ENCODE results near the gene FSD2. TPM values are rescaled to one million over a fixed set of nuclear protein-coding genes. Genes with fewer than 3 reads are reported as not detected.

Gene FSD2
- total and polyA plus RNA-seq, 10 donors, result 0.02 to 0.03 (median 0.02) TPM; not detected in 7

DNA sequence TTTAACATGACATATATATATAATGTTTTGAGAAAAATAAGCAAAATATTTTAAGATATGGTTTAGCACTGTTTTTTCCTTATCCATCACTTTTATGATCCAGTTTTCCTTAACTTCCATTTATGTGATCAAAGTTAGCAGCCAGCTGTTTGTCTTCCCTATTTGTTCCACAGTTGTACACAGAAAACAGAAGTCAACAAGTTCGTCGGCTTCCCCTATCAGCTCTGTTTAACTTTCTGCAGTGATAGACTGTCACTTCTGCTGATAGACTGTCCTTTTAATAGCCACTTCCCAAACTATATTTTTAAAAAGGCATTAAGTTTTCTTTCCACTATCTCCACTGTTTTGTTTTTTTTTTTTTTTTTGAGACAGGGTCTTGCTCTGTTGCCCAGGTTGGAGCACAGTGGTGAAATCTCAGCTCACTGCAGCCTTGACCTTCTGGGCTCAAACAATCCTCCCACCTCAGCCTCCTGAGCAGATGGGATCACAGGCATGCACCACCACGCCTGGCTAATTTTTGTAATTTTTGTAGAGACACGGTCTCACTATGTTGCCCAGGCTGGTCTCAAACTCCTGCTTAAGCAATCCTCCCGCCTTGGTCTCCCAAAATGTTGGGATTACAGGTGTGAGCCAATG is 7.2 kb downstream of the FSD2 start:
- H3K4me1 ChIP-seq, result no peaks in the 10 kb centered on the region
- no peaks in the 10 kb centered on the region for H3K27me3 ChIP-seq (replicated peaks in 1 of 7)
- TF ChIP-seq POLR2A (IDR thresholded peaks at IDR 0.05) (no peak), POLR2AphosphoS5 (IDR thresholded peaks at IDR 0.05) (no peak)
- TF ChIP-seq, protein P1, sequence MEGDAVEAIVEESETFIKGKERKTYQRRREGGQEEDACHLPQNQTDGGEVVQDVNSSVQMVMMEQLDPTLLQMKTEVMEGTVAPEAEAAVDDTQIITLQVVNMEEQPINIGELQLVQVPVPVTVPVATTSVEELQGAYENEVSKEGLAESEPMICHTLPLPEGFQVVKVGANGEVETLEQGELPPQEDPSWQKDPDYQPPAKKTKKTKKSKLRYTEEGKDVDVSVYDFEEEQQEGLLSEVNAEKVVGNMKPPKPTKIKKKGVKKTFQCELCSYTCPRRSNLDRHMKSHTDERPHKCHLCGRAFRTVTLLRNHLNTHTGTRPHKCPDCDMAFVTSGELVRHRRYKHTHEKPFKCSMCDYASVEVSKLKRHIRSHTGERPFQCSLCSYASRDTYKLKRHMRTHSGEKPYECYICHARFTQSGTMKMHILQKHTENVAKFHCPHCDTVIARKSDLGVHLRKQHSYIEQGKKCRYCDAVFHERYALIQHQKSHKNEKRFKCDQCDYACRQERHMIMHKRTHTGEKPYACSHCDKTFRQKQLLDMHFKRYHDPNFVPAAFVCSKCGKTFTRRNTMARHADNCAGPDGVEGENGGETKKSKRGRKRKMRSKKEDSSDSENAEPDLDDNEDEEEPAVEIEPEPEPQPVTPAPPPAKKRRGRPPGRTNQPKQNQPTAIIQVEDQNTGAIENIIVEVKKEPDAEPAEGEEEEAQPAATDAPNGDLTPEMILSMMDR (IDR thresholded peaks at IDR 0.05 in 8 of 11, conservative IDR thresholded peaks at IDR 0.05 in 3 of 11), result no peak
- DNase-seq, result no peak
- H3K9me3 ChIP-seq, result peaks cover 0 to 10% (median 3%) of the 10 kb centered on the region in 8 donors
- no peaks in the 10 kb centered on the region for H3K36me3 ChIP-seq
- H3K4me3 ChIP-seq, result no peak overlapping the region
- intact Hi-C loops (cut with DNase I; ENCODE audit: low total_unique reads), result no loop called here
- H3K27ac ChIP-seq, result no peak overlapping the region
- 68 to 78% (median 71%) methylated on average over 5 of the region's 5 CpGs for WGBS, 5 donors

DNA sequence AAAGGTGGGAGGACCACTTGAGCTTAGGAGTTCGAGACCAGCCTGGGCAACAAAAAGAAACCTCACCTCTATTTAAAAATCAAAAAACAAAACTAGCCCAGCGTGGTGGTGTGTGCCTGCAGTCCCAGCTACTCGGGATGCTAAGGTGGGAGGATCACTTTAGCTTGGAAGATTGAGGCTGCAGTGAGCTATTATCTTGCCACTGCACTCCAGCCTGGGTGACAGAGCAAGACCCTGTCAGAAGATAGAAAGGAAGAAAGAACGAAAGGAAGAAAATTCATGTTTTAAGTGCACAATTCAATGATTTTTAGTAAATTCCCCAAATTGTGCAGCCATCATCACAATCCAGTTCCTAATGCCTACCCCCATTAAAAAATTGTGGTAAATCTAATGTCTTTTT is 7.8 kb downstream of the FSD2 start:
- Histone ChIP-seq H3K4me3 (no peak overlapping the region), H3K27me3 (replicated peaks in 1 of 7) (no peaks in the 10 kb centered on the region), H3K4me1 (no peaks in the 10 kb centered on the region), H3K36me3 (no peaks in the 10 kb centered on the region), H3K9me3 (peaks cover 0 to 14% (median 8%) of the 10 kb centered on the region in 8 donors), H3K27ac (no peak overlapping the region)
- no peak for TF ChIP-seq POLR2A (IDR thresholded peaks at IDR 0.05)
- TF ChIP-seq, protein P1 (IDR thresholded peaks at IDR 0.05 in 8 of 11, conservative IDR thresholded peaks at IDR 0.05 in 3 of 11), result no peak
- no peak for TF ChIP-seq POLR2AphosphoS5 (IDR thresholded peaks at IDR 0.05)
- no peak for DNase-seq
- intact Hi-C loops (cut with DNase I; ENCODE audit: low total_unique reads), result no loop called here
- 71 to 86% (median 79%) methylated on average over 4 of the region's 4 CpGs for WGBS, 5 donors

DNA sequence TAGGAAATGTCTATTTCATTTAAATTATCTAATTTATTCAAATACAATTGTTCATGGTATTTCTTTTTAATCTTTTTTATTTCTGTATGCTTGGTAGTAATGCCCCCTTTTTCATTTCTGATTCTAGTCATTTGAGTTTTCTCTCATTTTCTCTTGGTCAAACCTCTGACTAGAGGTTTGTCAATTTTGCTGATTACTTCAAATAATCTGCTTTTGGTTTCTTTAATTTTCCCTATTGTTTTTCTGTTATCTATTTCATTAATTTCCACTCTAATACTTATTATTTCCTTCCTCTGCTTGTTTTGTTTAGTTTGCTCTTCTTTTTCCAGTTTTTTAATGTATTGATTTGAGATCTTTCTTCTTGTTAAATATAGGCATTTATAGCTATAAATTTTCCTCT is 12.1 kb downstream of the FSD2 start:
- intact Hi-C loops (cut with DNase I; ENCODE audit: low total_unique reads), result no loop called here
- no peaks in the 10 kb centered on the region for H3K27me3 ChIP-seq (replicated peaks in 1 of 7)

DNA sequence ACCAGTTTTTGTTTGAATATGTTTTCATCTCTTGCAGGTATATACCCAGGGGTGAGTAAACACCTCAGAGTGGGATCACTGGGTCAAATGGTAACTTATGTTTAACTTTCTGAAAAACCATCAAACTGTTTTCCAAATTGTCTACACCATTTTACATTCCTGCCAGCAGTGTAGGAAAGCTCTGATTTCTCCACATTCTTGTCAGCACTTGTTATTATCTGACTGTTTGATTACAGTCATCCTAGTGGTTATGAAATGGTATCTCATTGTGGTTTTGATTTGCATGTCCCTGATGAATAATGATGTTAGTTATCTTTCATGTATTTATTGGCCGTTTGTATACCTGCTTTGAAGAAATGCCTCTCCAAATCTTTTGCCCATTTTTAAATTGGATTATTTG is 13.8 kb downstream of the FSD2 start:
- Histone ChIP-seq H3K36me3 (no peaks in the 10 kb centered on the region), H3K9me3 (peaks cover 0 to 14% (median 9%) of the 10 kb centered on the region in 8 donors), H3K27ac (no peak overlapping the region), H3K4me3 (no peak overlapping the region), H3K27me3 (replicated peaks in 1 of 7) (no peaks in the 10 kb centered on the region), H3K4me1 (no peaks in the 10 kb centered on the region)
- TF ChIP-seq POLR2A (IDR thresholded peaks at IDR 0.05) (no peak), POLR2AphosphoS5 (IDR thresholded peaks at IDR 0.05) (no peak)
- TF ChIP-seq, protein P1 (IDR thresholded peaks at IDR 0.05 in 8 of 11, conservative IDR thresholded peaks at IDR 0.05 in 3 of 11), result no peak
- no peak for DNase-seq
- WGBS, 5 donors, result 65 to 77% (median 71%) methylated on average over 1 of the region's 1 CpG
- intact Hi-C loops (cut with DNase I; ENCODE audit: low total_unique reads), result no loop called here

More for the DNA sequence above, 12.1 kb downstream of the FSD2 start:
- Histone ChIP-seq H3K9me3 (peaks cover 0 to 14% (median 9%) of the 10 kb centered on the region in 8 donors), H3K27ac (no peak overlapping the region), H3K36me3 (no peaks in the 10 kb centered on the region), H3K4me1 (no peaks in the 10 kb centered on the region), H3K4me3 (no peak overlapping the region)
- no peak for DNase-seq
- TF ChIP-seq POLR2AphosphoS5 (IDR thresholded peaks at IDR 0.05), result no peak
- no peak for TF ChIP-seq POLR2A (IDR thresholded peaks at IDR 0.05)
- TF ChIP-seq, protein P1 (IDR thresholded peaks at IDR 0.05 in 8 of 11, conservative IDR thresholded peaks at IDR 0.05 in 3 of 11), result no peak
